ENCODE results near the gene PER1.
"Not testable (repeated sequence)": the region's sequence is repeated elsewhere in the genome, so short reads cannot be mapped to it uniquely, and the experiment has no call there.

PER1 gene

GRCh38 chr17:8120520-8121406 is 31.4 kb downstream of the PER1 start:
- DNase-seq, result peak; percentile 72 to 79

DNA sequence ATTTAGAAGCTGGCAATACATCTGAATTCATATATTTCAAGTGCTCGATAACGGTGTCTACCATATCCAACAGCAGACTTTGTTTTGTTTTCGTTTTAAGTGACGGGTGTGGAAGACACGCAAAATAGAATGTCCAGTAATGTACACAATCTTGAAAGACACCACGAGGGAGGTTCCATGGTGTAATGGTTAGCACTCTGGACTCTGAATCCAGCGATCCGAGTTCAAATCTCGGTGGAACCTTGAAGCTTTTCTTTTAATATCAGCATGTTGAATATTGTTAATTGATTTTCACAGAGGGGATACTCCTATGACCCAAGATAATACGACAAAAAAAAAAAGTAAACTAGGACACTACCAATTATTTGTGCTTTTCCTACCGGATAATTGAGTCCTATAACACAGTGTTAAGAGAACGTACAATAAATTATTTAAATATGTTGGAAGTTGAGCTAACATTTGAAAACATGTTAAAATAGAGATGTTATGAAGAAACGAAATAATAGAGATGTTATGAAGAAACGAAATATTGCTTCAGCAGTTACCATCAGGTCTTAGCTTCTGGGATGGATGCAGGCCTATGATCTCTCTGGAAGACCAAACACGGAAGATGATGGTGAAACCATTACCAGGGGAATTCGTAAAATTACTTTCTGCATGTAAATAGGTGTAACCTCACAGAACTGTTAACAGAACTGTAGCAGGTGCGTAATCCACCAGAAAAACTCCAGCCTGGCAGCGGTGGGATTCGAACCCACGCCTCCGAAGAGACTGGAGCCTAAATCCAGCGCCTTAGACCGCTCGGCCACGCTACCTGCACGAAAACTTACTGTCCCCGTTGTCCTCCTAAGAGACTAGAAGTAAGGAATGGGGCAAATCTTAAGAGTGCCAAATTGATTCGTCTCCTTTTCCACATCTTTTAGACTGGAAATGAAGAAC is 32.4 kb downstream of the PER1 start:
- peak; percentile 87 to 95 for DNase-seq

GRCh38 chr17:8118769-8119580 is 33.2 kb downstream of the PER1 start:
- peak; percentile 85 to 92 for DNase-seq

GRCh38 chr17:8117980-8118768 is 34.0 kb downstream of the PER1 start, which contains the start of gene ALOXE3:
Gene ALOXE3, minus strand, starts transcription at chr17:8118514. Its CDS starts 524 bp downstream, at chr17:8117990.
- no peak for DNase-seq

GRCh38 chr17:8117367-8117979 is 34.7 kb downstream of the PER1 start:
- DNase-seq, result no peak

- no peak for DNase-seq
Measured at GRCh38 chr17:8116776-8117175, 35.4 kb downstream of the PER1 start.

GRCh38 chr17:8110907-8111306 is 41.3 kb downstream of the PER1 start:
- DNase-seq, result no peak

DNA sequence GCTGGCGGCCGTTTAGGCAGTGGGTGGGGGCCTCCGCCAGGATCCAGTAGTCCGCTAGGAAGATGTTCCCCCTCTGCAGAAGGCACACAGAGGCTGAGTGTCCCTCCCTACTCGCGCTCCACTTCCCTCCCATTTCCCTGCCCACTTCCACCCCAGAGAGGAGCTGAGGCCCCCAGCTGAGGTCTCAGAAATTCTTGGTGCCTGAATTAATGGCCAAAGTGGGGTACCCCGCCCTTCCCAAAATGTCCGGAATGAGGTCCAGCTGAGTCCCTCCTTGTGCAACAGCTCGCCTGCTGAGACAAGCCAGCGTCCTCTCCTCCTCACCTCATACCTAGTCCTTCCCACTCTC is 41.8 kb downstream of the PER1 start:
- DNase-seq, result no peak

DNA sequence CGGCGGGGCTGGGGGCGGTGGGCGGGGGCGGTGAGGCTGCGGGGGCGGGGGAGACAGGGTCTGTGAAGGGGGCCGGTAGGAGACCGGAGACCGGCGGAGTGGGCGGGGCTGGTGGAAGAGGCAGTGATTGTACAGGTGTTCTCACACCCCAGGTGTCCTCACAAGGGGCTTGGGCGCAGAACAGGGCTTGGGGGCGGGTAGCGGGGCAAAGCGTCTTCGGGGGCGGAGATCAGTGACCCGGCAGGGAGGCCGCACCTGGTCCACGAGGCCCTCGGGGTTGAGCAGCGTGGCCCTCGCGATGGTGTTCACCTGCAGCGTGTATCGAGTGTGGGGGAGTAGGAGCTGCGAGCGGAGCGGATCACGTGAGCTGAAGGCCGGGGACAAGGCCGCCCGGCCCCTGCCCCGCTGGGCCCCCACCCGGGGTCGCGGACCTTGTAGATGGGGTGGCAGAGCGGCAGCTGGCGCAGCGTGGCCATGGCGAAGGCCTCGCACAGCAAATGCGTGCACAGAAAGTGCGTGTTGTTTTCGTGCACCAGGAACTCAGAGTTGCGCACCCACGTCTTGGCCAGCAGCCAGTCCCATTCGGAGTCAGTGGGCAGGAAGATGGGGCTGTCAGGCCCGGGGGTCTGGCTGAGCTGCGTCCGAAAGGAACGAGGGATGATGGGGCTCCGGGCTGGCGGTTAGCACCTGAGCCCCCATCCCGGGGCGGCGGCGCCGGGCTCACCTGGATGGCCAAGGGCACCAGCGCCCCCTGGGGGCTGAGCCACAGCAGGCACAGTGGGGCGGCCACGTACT is 42.3 kb downstream of the PER1 start:
- peak; percentile 77 to 81 for DNase-seq

DNA sequence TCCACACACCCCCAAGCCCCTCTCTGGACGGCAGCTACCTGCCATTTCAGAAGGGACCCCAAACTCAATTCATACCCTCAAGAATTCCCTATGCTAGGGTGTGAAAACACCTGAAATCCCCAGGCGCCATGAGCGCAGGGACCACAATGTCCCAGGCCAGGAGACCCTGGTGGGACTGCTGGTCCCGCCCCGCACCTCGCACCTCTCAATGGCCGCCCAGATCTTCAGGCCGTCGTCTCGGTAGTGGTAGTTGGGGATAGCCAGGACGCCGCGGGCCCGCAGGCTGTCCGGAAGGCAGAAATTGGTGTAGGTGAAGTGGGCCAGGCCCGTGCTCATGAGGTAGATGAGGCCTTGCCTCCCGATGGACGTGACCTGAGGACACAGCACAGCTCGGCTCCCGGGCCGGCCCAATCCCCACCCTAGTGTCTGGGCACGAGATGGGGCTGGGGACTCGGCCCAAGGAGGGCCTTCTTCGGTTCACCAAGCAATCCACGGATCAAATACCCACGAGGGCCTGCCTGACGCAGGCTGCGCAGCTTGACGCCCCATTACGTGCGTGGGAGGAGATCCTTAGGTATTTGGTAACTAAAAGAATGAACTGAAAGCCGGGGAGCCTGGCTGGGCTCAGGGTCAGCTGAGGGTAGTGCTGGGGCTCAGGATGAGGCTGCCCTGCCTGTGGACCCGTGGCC is 43.1 kb downstream of the PER1 start:
- no peak for DNase-seq

GRCh38 chr17:8106980-8107379 is 45.2 kb downstream of the PER1 start:
- DNase-seq, result not testable (repeated sequence)

GRCh38 chr17:8105957-8106398 is 46.2 kb downstream of the PER1 start:
- DNase-seq, result no peak

- no peak for DNase-seq
Measured at GRCh38 chr17:8104911-8105310, 47.3 kb downstream of the PER1 start.

- no peak for DNase-seq
Measured at GRCh38 chr17:8103549-8103948, 48.7 kb downstream of the PER1 start.

DNA sequence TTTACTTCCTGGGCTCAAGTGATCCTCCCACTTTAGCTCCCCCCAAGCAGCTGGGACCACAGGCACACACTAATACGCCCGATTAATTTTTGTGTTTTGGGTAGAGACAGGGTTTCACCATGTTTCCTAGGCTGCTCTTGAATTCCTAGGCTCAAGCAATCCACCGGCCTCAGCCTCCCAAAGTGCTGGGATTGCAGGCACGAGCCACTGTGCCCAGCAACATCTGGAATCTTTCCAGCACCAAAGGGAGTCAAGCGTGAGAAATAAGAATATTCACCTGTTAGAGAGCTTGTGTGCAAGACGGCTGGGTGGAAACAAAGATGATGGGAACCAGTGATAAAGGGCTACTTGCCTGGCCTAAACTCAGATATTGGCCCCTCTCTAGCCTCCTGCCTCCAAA is 50.5 kb downstream of the PER1 start:
- no peak for DNase-seq

DNA sequence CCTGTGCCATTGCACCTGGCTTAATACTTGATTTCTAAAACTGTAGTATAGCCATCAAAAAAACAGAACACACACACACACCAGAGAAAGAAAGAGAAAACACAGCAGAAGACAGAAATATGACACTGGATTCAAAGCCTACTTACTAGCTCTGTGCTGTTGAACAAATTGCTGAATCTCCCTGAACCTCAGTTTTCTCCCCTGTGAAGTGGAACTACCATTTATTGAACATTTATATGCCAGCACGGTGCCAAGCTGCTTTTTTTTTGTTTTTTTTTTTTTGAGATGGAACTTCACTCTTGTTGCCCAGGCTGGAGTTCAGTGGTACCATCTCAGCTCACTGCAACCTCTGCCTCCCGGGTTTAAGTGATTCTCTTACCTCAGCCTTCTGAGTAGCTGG is 51.4 kb downstream of the PER1 start:
- DNase-seq, result no peak

DNA sequence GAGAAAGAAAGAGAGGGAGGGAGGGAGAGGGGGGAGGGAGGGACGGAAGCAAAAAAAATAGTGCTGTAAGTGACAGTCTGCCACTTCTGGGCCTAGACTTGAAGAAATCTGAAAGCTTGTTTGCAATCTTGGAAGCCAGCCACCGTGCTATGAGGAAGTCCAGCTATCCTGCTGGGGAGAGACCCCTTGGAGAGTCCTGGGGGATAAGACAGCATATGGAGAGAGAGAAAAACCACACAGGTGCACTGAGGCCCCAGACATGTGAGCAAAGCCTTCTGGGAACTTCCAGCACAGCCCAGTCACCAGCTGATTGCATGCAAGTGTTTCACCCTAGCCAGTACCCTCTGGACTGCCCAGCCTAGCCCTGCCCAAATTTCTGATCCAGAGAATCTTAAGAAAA is 52.1 kb downstream of the PER1 start:
- no peak for DNase-seq

DNA sequence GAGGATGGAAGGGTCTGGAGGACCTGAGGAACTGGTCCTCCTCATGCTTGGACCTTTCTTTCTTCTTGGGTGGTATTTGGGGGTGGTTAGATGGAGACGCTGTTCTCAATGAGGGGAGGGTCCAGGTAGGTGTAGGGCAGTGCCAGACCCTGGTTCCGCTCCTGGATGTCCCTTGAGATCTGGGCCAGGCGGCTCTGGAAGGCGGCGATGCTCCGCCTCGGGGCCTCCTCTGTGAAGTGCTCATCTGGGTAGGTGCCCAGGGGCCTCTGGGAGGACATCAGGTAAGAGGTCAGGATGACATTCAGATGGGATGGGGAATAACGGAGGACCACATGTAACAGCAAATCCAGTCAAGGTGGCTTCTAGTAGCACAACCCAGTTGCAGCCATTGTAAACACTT is 55.7 kb downstream of the PER1 start:
- no peak for DNase-seq

- DNase-seq, result no peak
Measured at GRCh38 chr17:8095361-8095760, 56.8 kb downstream of the PER1 start.

All from CD4-positive, alpha-beta T cell treated with Interleukin-4 for 1 hour (primary cell).